SU-DHL-6 (cell line): ENCODE data around the gene FKBP8.

ENCODE experiments used
- EZH2phosphoT487 ChIP-seq: fragments of 200-600 bp; sonication (generic), shearing (Covaris generic); conservative IDR thresholded peaks from 2 replicates; pipeline ENCODE4 v1.6.1; 2018; ENCODE audit warnings: mild to moderate bottlenecking, antibody characterized with exemption, low read length, moderate library complexity, mixed read lengths
- TF ChIP-seq, protein P1 (sequence below): fragments of 200-600 bp; sonication (generic); IDR thresholded peaks from one replicate; pipeline ENCODE4 v1.5.1; 2017; ENCODE audit warnings: antibody characterized with exemption, mild to moderate bottlenecking, low read length, moderate library complexity; ENCODE audit not compliant: insufficient read depth, poor library complexity, severe bottlenecking

DNA sequence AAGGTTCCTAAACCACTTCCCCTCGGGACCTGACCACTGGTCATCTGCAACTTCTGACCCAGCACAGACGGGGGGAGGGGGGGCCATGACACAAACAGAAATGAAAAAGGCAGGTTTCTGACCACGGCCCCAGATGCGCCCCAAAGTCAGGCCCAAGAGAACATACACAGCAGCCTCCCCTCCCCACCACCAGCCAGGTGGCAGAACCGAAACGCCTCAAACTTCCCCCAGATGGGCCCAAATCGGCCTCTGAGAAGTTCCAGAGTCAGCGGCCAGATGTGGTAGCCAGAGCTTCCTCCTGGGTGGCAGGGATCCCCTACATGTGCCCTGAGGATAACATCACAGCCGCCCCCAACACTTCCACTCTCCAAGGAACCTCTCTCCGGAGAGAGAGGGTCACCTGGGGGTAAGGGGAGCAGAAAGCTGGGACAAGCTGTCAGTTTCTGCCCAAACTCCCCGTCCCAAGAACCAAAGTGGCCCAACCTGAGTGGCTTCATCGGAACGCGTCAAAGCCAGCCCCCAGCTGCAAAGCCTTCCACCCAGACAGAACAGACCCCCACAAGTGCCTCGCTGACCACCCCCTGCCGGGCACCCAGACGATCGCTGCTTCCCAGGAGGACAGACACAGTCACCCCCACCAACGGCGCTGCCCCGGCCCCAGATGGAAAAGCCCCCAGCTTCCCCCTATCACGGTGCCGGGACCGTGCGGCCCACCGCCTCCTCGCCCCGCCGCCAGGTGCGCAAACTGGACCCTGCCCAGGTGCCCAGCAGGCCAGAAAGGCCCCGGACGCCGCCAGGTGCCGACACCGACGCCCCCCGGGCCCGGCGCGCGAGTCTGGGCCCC lies 22.3 kb downstream of the FKBP8 start:
- TF ChIP-seq, protein P1, sequence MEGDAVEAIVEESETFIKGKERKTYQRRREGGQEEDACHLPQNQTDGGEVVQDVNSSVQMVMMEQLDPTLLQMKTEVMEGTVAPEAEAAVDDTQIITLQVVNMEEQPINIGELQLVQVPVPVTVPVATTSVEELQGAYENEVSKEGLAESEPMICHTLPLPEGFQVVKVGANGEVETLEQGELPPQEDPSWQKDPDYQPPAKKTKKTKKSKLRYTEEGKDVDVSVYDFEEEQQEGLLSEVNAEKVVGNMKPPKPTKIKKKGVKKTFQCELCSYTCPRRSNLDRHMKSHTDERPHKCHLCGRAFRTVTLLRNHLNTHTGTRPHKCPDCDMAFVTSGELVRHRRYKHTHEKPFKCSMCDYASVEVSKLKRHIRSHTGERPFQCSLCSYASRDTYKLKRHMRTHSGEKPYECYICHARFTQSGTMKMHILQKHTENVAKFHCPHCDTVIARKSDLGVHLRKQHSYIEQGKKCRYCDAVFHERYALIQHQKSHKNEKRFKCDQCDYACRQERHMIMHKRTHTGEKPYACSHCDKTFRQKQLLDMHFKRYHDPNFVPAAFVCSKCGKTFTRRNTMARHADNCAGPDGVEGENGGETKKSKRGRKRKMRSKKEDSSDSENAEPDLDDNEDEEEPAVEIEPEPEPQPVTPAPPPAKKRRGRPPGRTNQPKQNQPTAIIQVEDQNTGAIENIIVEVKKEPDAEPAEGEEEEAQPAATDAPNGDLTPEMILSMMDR: no peak
- no peak for TF ChIP-seq EZH2phosphoT487
